GM13977 (cell line): ENCODE results near the gene COX19.
"Not testable (repeated sequence)": the region's sequence is repeated elsewhere in the genome, so short reads cannot be mapped to it uniquely, and the experiment has no call there.

ENCODE experiments used
- DNase-seq: peaks from one replicate; pipeline ENCODE4 v3.0.0; 2012; ENCODE audit warnings: low spot score
- in situ Hi-C: fragments of 300-500 bp; cut with MboI; formaldehyde crosslinking; loops from one replicate; pipeline ENCODE4 v1.12.0; 2022; ENCODE audit warnings: low sequenced_read_pairs, low pct_unique_long_range_greater_than_20kb, mixed read lengths, inconsistent platforms; ENCODE audit not compliant: unreplicated experiment
- TF ChIP-seq, protein P1 (sequence below): IDR thresholded peaks from 2 replicates; pipeline ENCODE4 v1.5.1; 2012; ENCODE audit warnings: mild to moderate bottlenecking, control low read depth; ENCODE audit not compliant: insufficient read depth; ENCODE audit errors: extremely low read depth, missing control alignments

COX19 gene

DNA sequence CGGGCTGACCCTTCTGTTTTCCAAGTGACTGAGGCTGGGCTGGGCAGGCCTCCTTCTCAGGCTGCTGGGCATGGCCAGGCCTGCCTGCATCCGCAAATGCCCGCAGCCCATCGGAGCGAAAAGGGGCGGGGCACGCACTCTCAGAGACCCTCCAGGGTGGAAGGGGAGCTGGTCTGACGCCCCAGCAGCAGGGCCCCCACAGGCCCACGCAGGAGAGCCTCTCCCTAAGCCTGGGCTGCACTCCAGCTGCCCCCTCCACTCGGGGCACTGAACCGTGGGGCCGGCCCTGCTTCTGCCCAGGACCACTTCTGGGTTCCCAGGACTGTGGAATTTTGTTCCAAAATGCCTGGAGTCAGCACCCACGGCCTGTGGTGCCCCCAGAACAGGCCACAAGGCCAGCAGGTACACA is 30.2 kb downstream of the COX19 start:
- TF ChIP-seq, protein P1, sequence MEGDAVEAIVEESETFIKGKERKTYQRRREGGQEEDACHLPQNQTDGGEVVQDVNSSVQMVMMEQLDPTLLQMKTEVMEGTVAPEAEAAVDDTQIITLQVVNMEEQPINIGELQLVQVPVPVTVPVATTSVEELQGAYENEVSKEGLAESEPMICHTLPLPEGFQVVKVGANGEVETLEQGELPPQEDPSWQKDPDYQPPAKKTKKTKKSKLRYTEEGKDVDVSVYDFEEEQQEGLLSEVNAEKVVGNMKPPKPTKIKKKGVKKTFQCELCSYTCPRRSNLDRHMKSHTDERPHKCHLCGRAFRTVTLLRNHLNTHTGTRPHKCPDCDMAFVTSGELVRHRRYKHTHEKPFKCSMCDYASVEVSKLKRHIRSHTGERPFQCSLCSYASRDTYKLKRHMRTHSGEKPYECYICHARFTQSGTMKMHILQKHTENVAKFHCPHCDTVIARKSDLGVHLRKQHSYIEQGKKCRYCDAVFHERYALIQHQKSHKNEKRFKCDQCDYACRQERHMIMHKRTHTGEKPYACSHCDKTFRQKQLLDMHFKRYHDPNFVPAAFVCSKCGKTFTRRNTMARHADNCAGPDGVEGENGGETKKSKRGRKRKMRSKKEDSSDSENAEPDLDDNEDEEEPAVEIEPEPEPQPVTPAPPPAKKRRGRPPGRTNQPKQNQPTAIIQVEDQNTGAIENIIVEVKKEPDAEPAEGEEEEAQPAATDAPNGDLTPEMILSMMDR: no peak
- in situ Hi-C loops: no loop called here
- no peak for DNase-seq

DNA sequence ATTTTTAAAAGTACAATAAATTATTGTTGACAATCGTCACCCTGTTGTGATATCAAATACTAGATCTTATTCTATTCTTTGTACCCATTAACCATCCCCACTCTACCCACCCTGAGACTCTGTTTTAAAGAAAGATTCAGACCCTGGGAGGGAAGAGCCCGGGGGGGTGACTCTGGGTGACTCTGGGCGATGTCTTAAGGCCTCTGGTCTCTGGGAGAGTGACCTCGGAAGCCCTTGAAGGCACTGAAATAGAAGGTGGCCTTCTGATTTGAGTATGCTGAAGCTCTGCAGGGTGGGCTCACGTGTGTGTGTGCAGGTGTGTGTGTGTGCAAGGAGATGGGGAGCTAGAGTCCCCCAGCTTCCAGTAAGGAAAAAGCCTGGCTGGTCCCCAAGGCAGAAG is 30.6 kb downstream of the COX19 start:
- DNase-seq: no peak
- in situ Hi-C loops: no loop called here
- TF ChIP-seq, protein P1: no peak

DNA sequence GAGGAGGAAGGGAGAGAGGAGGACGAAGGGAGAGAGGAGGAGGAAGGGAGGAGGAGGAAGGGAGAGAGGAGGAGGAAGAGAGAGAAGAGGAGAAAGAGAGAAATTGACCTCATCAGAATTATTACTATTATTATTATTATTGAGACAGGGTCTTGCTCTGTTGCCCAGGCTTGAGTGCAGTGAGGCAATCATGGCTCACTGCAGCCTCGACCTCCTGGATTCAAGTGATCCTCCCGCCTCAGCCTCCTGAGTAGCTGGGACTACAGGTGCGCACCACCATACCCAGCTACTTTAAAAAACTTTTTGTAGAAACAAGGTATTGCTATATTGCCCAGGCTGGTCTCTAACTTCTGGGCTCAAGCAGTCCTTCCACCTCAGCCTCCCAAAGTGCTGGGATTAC is 31.6 kb downstream of the COX19 start:
- in situ Hi-C loops, DNase-seq: not testable (repeated sequence)

DNA sequence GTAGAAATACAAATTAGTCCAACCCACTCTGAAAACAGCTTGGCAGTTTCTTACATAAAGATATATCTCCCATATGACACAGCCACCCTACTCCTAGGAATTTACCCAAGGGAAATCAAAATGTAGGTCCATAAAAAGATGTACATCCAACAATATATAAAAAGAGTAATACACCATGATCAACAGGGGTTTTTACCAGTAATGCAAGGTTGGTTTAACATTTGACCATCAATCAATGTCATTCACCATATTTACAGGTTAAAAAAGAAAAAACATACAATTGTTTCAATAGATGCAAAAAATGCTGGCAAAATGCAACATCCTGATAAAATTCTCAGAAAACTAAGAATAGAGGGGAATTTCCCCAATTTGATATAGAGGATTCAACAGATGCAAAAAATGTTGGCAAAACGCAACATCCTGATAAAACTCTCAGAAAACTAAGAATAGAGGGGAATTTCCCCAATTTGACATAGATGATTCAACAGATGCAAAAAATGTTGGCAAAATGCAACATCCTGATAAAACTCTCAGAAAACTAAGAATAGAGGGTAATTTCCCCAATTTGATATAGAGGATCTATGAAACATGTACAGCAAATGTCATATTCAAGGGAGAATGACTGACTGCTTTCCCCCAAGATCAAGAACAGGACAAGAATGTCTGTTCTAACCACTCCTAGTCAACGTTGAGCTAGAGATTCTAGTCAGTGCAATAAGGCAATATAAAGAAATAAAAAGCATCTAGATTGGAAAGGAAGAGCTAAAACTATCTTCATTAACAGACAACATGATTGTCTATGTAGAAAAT is 34.5 kb downstream of the COX19 start:
- in situ Hi-C loops: no loop called here
- DNase-seq: no peak
- TF ChIP-seq, protein P1: no peak

DNA sequence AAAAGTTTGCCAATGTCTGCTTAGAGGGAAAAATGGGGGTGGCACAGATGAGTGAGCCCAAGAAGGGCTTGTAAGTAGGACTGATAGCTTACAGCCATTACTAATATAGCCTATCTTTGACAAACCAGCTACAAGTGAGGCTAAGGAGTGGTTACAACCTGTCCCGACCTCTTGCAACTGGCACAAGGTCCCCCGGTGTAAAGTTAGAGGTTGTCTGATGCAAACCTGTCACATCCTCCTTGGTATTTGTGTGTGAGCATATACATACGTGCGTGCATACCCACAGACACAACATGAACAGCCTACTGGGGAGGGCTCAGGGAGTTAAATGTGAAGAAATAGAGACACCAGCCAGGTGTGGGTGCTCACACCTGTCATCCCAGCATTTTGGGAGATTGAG is 35.5 kb downstream of the COX19 start:
- in situ Hi-C loops: no loop called here
- TF ChIP-seq, protein P1: no peak
- no peak for DNase-seq

DNA sequence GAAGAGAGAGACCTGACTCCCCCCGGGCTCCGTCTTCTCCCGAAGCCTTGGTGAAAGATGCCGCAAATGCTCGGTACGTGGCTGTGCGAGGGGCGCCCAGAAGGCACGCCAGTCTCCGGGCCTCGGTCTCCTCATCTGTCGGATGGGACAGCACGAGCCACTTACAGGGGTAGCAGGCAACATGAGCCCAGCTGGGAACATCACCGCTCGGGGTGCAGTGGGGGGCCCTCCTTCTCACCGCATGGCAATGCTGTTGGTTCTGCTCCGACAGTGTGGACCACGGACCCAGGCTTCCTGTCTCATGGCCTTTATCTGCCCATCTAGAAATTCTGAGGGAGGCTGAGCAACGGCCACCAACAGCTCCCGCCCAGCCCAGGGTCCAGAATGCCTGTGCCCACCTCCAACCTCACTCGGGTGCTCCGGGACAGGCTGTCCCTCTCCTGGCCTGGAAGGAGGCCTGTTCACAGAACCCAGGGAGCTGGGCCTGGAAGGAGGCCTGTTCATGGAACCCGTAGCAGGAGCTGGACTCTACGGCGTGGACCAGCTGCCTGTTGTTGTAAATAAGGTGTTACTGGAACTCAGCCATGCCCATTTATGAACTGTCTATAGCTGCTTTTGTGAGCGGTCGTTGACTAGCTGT is 36.7 kb downstream of the COX19 start:
- no peak for DNase-seq
- in situ Hi-C loops: no loop called here
- TF ChIP-seq, protein P1: no peak

DNA sequence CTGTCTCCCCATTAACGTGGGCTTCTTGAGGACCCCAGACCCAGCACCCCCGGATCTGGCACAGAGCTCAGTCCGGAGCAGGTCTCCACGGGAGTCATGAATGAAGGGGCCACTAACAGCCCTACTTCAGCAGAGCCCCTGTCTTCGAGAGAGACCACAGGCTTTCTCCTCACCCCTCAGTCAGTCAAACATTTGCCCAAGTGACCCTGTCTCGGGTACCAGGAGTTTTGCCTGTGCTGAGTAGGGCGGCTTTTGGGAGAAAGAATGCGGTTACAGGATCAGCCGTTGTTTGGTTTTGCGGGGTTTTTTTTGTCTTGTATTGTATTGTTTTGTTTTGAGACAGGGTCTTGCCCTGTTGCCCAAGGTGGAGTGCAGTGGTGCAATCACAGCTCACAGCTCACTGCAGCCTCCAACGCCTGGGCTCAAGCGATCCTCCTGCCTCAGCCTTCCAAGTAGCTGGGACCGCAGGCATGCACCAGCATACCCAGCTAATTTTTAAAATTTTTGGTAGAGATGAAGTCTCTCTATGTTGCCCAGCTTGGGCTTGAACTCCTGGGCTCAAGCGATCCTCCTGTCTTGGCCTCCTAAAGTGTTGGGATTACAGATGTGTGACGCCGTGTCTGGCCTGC is 37.4 kb downstream of the COX19 start:
- TF ChIP-seq, protein P1: no peak
- no peak for DNase-seq
- in situ Hi-C loops: no loop called here
